Upper lobe of left lung (tissue), 6 donors: ENCODE measurements around the gene CSTF2T. TPM values are rescaled to one million over a fixed set of nuclear protein-coding genes. Genes with fewer than 3 reads are reported as not detected.

ENCODE experiments used
- ATAC-seq, 2 donors: fragments of 200-7000 bp; cut with Tn5 transposase; one replicate each; pipeline ENCODE4 v1.9.1; 2022; ENCODE audit warnings: mild to moderate bottlenecking in 2 of 2, moderate library complexity in 2 of 2; ENCODE audit not compliant: low FRiP score in 2 of 2
- DNase-seq, 2 donors: peaks; one replicate each; pipeline ENCODE4 v3.0.0-alpha.2; 2019 to 2020
- H3K27ac ChIP-seq, 4 donors: fragments of 200-600 bp; sonication (generic); one replicate each; pipeline ENCODE4 v1.5.1; 2016 to 2019
- H3K27me3 ChIP-seq, 4 donors: fragments of 200-600 bp; sonication (generic); one replicate each; pipeline ENCODE4 v1.5.1; 2017 to 2019
- H3K36me3 ChIP-seq, 4 donors: fragments of 200-600 bp; sonication (generic); one replicate each; pipeline ENCODE4 v1.5.1; 2016 to 2019
- H3K4me1 ChIP-seq, 4 donors: fragments of 200-600 bp; sonication (generic); one replicate each; pipeline ENCODE4 v1.5.1; 2018 to 2019
- H3K4me3 ChIP-seq, 4 donors: fragments of 200-600 bp; sonication (generic); one replicate each; pipeline ENCODE4 v1.5.1; 2017 to 2019; ENCODE audit warnings: mild to moderate bottlenecking in 2 of 4, moderate library complexity in 1 of 4
- H3K9me3 ChIP-seq, 4 donors: fragments of 200-600 bp; sonication (generic); one replicate each; pipeline ENCODE4 v1.5.1; 2018 to 2019
- EP300 ChIP-seq, 4 donors: sonication (generic); formaldehyde crosslinking; IDR thresholded peaks; one replicate each; pipeline ENCODE4 v1.5.1; 2017; ENCODE audit warnings: antibody characterized with exemption in 4 of 4, control low read depth in 2 of 4
- POLR2A ChIP-seq, 4 donors: fragments of 450-650 bp; IDR thresholded peaks; one replicate each; pipeline ENCODE4 v1.5.1; 2016 to 2017; ENCODE audit warnings: antibody characterized with exemption in 4 of 4, mild to moderate bottlenecking in 2 of 4
- POLR2AphosphoS5 ChIP-seq, 2 donors: sonication (generic); formaldehyde crosslinking; IDR thresholded peaks; one replicate each; pipeline ENCODE4 v1.5.1; 2017; ENCODE audit warnings: antibody characterized with exemption in 2 of 2
- WGBS, 2 donors: methylation state at CpG; one replicate each; pipeline ENCODE4 v1.1.5; 2017 to 2018; 5-methylcytosine and 5-hydroxymethylcytosine counted together
- total RNA-seq, 6 donors: library from RNA; depleted of rRNA in 4 of 6; stranded (reverse); fragments of >200 nt in 4 of 6; gene quantifications; one replicate each; pipeline versions ENCODE4 v1.1.0 to v1.2.1, GENCODE V29; 2016 to 2021
- TF ChIP-seq, protein P1 (sequence below), 6 experiments: fragments of 450-650 bp in 4 of 6; fragments of 200-600 bp in 2 of 6; sonication (generic) in 2 of 6; IDR thresholded peaks; one replicate each; pipeline ENCODE4 v1.5.1; 2016 to 2019; ENCODE audit warnings: antibody characterized with exemption in 6 of 6
- donor health status: DM: no; HTN: no; CAD: no; lungs with moderate emphysema.
- donor health status: DM: no; HTN: yes; CAD: no; lungs with severe emphysema.

The CSTF2T gene
- total RNA-seq, 6 donors from 2014 or later, result 9.7 to 19.0 (median 14.7) TPM

DNA sequence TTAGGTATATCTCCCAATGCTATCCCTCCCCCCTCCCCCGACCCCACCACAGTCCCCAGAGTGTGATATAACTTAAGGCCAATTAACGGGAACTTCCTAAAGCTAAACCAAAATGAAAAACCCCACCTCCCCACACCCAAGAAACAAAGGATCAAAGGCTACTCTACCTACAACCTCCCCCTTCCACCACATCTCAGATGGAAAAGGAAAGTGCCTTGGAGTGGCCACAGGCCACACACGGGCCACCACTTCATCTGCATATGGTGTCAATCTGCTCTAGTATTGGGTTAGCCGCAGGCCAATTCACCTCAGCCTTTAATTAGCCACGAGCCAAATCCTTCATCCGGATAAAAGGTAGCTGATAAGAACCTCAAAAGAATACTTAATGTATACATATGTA is 19.6 kb downstream of the CSTF2T start:
- WGBS, 2 donors, result 74 to 75% methylated on average over 6 of the region's 6 CpGs
- H3K9me3 ChIP-seq, result no peaks in the 10 kb centered on the region
- DNase-seq (no peak), ATAC-seq (no peak)
- TF ChIP-seq EP300 (IDR thresholded peaks at IDR 0.05), result no peak
- TF ChIP-seq POLR2AphosphoS5 (IDR thresholded peaks at IDR 0.05), result no peak
- TF ChIP-seq, protein P1, sequence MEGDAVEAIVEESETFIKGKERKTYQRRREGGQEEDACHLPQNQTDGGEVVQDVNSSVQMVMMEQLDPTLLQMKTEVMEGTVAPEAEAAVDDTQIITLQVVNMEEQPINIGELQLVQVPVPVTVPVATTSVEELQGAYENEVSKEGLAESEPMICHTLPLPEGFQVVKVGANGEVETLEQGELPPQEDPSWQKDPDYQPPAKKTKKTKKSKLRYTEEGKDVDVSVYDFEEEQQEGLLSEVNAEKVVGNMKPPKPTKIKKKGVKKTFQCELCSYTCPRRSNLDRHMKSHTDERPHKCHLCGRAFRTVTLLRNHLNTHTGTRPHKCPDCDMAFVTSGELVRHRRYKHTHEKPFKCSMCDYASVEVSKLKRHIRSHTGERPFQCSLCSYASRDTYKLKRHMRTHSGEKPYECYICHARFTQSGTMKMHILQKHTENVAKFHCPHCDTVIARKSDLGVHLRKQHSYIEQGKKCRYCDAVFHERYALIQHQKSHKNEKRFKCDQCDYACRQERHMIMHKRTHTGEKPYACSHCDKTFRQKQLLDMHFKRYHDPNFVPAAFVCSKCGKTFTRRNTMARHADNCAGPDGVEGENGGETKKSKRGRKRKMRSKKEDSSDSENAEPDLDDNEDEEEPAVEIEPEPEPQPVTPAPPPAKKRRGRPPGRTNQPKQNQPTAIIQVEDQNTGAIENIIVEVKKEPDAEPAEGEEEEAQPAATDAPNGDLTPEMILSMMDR (IDR thresholded peaks at IDR 0.05), result no peak
- no peak for TF ChIP-seq POLR2A (IDR thresholded peaks at IDR 0.05)
- H3K27me3 ChIP-seq, result no peaks in the 10 kb centered on the region
- no peak overlapping the region for H3K27ac ChIP-seq
- H3K4me3 ChIP-seq, result no peak overlapping the region
- no peaks in the 10 kb centered on the region for H3K36me3 ChIP-seq
- H3K4me1 ChIP-seq, result peaks cover 0 to 5% (median 0%) of the 10 kb centered on the region in 4 donors

DNA sequence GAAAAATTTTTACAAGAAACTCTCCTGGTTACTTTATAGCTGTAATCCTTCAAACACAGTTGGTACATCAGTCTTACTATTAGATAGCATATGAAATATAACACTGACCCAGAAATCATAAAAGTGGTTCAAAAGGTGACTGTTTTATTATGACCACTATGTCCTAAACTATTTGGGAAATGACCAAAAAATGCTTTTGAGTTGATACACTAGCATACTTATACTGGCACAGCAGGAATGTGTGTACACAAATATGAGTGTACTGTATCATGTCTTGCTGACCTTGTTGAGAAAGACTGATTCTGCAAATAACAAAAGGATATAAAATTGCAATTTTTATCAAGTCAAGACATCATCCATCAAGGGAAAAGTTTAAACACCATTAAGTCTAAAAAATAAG is 24.3 kb downstream of the CSTF2T start:
- no peak for DNase-seq
- H3K4me3 ChIP-seq, result no peak overlapping the region
- no peak for ATAC-seq
- no peak overlapping the region for H3K27ac ChIP-seq
- H3K9me3 ChIP-seq, result no peaks in the 10 kb centered on the region
- TF ChIP-seq POLR2AphosphoS5 (IDR thresholded peaks at IDR 0.05) (no peak), POLR2A (IDR thresholded peaks at IDR 0.05) (no peak), EP300 (IDR thresholded peaks at IDR 0.05) (no peak)
- TF ChIP-seq, protein P1 (IDR thresholded peaks at IDR 0.05), result no peak
- H3K36me3 ChIP-seq, result no peaks in the 10 kb centered on the region
- H3K27me3 ChIP-seq, result no peaks in the 10 kb centered on the region
- no peaks in the 10 kb centered on the region for H3K4me1 ChIP-seq

DNA sequence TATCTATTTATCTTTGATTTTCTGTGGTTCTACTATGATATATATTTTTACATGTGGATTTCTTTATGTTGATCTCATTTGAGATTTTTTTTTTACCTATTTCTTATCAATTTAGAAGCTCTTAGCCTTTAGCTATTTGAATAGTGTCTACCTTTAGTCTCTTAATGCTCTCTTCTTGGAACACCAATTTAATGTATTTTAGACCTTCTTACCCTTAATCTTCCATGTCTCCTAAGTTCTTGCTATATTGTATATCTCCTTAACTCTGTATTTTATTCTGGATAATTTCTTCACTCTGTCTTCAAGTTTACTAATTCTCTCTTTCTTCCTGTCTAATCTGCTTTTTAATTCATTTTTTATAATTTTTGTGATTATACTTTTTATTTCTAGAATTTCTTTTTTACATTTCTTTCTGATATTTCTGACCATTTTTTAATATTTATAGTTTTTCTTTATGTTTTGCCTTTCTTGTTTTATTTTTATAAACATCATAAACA is 27.3 kb downstream of the CSTF2T start:
- no peak for ATAC-seq
- H3K4me1 ChIP-seq, result no peaks in the 10 kb centered on the region
- H3K27me3 ChIP-seq, result no peaks in the 10 kb centered on the region

DNA sequence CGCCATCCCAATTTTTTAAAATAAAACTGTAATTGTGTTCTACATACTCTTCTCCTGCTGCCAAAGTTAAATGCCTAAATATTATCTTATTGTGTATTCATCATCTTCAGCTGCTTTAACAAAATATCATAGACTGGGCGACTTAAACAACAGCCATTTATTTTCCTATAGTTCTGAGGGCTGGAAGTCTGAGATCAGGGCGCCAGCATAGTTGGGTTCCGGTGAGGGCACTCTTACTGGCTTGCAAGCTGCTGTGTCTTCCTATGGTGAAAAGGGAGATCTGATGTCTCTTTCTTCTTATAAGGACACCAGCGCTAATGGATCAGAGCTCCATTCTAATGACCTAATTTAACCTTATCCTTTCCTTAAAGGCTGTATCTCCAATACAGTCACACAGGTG is 30.4 kb downstream of the CSTF2T start:
- H3K36me3 ChIP-seq, result no peaks in the 10 kb centered on the region
- H3K27me3 ChIP-seq, result no peaks in the 10 kb centered on the region
- ATAC-seq, result no peak
- no peak overlapping the region for H3K4me3 ChIP-seq
- no peak overlapping the region for H3K27ac ChIP-seq
- no peak for DNase-seq
- 89 to 93% methylated on average over 5 of the region's 5 CpGs for WGBS, 2 donors
- H3K9me3 ChIP-seq, result no peaks in the 10 kb centered on the region
- H3K4me1 ChIP-seq, result no peaks in the 10 kb centered on the region
- TF ChIP-seq, protein P1 (IDR thresholded peaks at IDR 0.05), result no peak
- TF ChIP-seq POLR2AphosphoS5 (IDR thresholded peaks at IDR 0.05), result no peak
- no peak for TF ChIP-seq POLR2A (IDR thresholded peaks at IDR 0.05)
- no peak for TF ChIP-seq EP300 (IDR thresholded peaks at IDR 0.05)

More for the DNA sequence above, 27.3 kb downstream of the CSTF2T start:
- no peaks in the 10 kb centered on the region for H3K36me3 ChIP-seq
- no peak overlapping the region for H3K4me3 ChIP-seq
- H3K27ac ChIP-seq, result no peak overlapping the region
- no peak for DNase-seq
- H3K9me3 ChIP-seq, result no peaks in the 10 kb centered on the region
- TF ChIP-seq POLR2A (IDR thresholded peaks at IDR 0.05), result no peak
- TF ChIP-seq, protein P1 (IDR thresholded peaks at IDR 0.05), result no peak
- TF ChIP-seq EP300 (IDR thresholded peaks at IDR 0.05), result no peak
- TF ChIP-seq POLR2AphosphoS5 (IDR thresholded peaks at IDR 0.05), result no peak

DNA sequence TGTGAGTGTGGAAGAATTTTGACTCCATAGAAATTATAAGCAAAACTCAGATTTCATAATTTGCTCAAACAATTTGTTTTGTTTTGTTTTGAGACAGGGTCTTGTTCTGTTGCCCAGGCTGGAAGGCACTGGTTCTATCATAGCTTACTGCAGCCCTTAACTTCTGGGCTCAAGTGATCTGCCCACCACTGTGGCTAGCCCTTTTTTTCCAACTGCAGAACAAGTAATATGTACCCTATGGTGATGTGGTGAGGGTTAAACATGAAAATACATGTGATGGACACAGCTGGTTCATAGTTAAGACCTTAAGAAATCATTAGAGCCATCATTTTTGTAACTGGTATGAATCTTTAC is 31.1 kb downstream of the CSTF2T start:
- H3K4me1 ChIP-seq, result no peaks in the 10 kb centered on the region
- no peak for ATAC-seq

More for the DNA sequence above, 31.1 kb downstream of the CSTF2T start:
- Histone ChIP-seq H3K36me3 (no peaks in the 10 kb centered on the region), H3K4me3 (no peak overlapping the region), H3K27me3 (no peaks in the 10 kb centered on the region), H3K9me3 (no peaks in the 10 kb centered on the region), H3K27ac (no peak overlapping the region)
- no peak for TF ChIP-seq POLR2A (IDR thresholded peaks at IDR 0.05)
- TF ChIP-seq, protein P1 (IDR thresholded peaks at IDR 0.05), result no peak
- no peak for TF ChIP-seq EP300 (IDR thresholded peaks at IDR 0.05)
- TF ChIP-seq POLR2AphosphoS5 (IDR thresholded peaks at IDR 0.05), result no peak
- no peak for DNase-seq
